ENCODE measurements around the gene ARL15. TPM values are rescaled to one million over a fixed set of nuclear protein-coding genes. Genes with fewer than 3 reads are reported as not detected.
A peak's percentile ranks its signal among the peaks of the same experiment; 100 is the strongest.

ARL15 gene
- polyA plus RNA-seq, 3 donors from 2014 or later: 15.0 to 20.3 (median 16.2) TPM

DNA sequence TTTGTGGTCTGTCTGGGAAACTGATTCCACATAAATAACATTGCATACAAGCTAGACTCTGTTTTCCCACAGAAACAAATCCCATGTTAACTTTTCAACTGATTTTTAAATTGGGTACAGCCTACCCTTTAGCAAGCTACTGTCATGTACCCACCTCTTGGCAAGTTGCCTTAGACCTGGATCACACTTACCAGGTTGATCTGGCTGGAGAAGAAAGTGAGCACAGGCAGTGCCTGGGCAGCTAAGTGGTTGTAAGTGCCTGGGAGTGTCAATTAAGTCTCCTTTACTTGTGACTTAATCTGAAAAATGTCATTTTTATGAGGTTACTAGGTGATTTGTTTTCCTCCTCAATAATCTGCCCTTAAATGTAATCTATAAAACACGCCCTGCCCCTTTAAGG, 336.4 kb downstream of the ARL15 start:
- no peak overlapping the region for H3K27ac Mint-ChIP-seq
- H3K4me3 Mint-ChIP-seq: no peak overlapping the region
- peaks cover 0 to 14% (median 4%) of the 10 kb centered on the region in 3 donors for H3K36me3 Mint-ChIP-seq
- no peaks in the 10 kb centered on the region for H3K9me3 Mint-ChIP-seq
- DNase-seq: no peak
- H3K4me1 Mint-ChIP-seq: no peaks in the 10 kb centered on the region
- no peaks in the 10 kb centered on the region for H3K27me3 Mint-ChIP-seq (ENCODE audit: low read depth in 3 of 3)

DNA sequence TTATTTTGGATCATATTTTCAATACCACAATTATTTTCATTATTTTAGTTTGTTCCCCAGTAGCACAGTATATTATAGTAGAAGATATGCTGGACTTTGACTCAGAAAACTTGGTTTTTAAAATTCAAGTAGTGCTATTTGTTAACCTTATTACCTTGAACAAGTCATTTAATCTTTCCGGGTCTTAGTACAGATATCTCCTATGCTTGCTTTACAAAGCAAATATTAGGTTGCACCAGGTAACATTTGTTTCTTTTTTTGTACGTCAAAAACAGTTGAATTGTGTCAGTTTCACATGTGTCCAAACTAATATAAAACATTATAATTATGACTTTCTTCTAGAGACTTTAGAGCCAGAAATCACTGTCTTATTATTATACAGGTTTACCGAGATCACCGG, 338.1 kb downstream of the ARL15 start:
- no peaks in the 10 kb centered on the region for H3K4me1 Mint-ChIP-seq

DNA sequence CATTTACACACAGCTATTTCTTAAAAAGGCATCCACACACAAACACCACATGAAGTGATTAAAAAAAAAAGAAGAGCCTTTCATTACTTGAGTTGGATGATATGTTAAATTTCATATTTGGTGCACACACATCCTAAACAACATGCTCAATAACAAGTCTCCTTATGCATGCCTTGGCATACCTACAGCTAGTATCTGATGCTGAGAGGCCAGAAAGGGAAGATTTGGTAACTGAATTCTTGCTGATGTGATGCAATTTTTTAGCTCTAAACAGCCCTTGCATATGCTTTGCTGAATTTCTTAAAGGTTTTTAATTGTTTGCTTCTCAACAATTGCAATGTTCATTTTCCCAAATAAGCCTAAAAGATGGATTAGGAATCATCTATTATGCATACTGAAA, 338.8 kb downstream of the ARL15 start:
- no peaks in the 10 kb centered on the region for H3K27me3 Mint-ChIP-seq (ENCODE audit: low read depth in 3 of 3)
- DNase-seq: no peak
- peaks cover 0 to 19% (median 7%) of the 10 kb centered on the region in 3 donors for H3K36me3 Mint-ChIP-seq
- no peaks in the 10 kb centered on the region for H3K9me3 Mint-ChIP-seq
- H3K27ac Mint-ChIP-seq: no peak overlapping the region
- no peaks in the 10 kb centered on the region for H3K4me1 Mint-ChIP-seq
- no peak overlapping the region for H3K4me3 Mint-ChIP-seq

More for the DNA sequence above, 338.1 kb downstream of the ARL15 start:
- no peaks in the 10 kb centered on the region for H3K9me3 Mint-ChIP-seq
- no peak overlapping the region for H3K27ac Mint-ChIP-seq
- no peak for DNase-seq
- peaks cover 0 to 20% (median 7%) of the 10 kb centered on the region in 3 donors for H3K36me3 Mint-ChIP-seq
- no peak overlapping the region for H3K4me3 Mint-ChIP-seq
- H3K27me3 Mint-ChIP-seq (ENCODE audit: low read depth in 3 of 3): no peaks in the 10 kb centered on the region

GRCh38 chr5:53971131-53971530, 339.2 kb downstream of the ARL15 start:
- Mint-ChIP-seq H3K4me1 (no peaks in the 10 kb centered on the region), H3K36me3 (peaks cover 0 to 15% (median 3%) of the 10 kb centered on the region in 3 donors), H3K27ac (no peak overlapping the region), H3K9me3 (no peaks in the 10 kb centered on the region), H3K4me3 (no peak overlapping the region), H3K27me3 (ENCODE audit: low read depth in 3 of 3) (no peaks in the 10 kb centered on the region)
- no peak for DNase-seq

DNA sequence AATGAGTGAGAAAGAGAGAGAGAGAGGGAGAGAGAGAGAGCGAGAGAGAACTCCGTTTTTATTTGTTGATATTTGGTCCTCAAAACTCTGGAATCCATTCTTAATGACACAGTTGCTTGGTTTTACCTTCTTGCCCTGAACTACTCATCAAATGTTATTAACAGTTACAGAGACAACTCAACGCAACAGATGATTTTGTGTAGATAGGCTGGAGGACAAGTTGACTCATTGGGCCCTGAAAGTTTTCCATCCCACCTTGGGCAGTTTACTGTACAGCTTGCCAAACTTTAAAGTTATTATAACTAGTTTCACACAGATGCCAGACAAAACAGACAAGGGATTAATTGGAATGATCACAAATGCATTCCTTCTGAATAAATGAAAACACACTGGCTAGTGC, 339.9 kb downstream of the ARL15 start:
- H3K27ac Mint-ChIP-seq: no peak overlapping the region
- no peaks in the 10 kb centered on the region for H3K4me1 Mint-ChIP-seq

DNA sequence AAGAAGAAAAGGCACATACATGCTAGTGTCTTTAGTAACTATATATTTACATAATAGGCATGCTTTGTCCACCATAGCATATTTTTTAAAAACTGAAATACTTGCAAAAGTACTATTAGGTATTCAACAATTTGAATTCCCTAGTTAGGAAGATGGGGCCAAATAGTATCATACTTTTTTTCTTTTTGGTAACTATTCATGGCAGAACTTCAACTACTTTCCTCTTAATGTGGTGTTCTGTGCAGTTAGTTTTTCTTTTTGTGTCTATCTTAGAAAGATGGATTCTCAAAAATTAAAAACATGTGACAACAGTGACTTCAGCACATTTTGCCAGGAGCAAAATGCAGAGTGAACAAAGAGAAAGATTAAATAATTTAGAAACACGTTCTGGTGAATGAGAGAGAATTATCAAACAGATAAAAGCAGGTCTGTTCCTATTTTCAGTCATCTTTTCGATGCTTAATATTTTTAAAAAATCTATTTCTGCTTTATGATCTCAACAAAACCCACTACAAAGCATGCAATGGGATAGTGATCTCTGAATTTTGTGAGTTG, 341.1 kb downstream of the ARL15 start:
- no peak for DNase-seq
- Mint-ChIP-seq H3K27me3 (ENCODE audit: low read depth in 3 of 3) (no peaks in the 10 kb centered on the region), H3K27ac (no peak overlapping the region), H3K9me3 (no peaks in the 10 kb centered on the region), H3K4me1 (no peaks in the 10 kb centered on the region), H3K36me3 (peaks cover 0 to 12% (median 3%) of the 10 kb centered on the region in 3 donors), H3K4me3 (no peak overlapping the region)

More for the DNA sequence above, 339.9 kb downstream of the ARL15 start:
- Mint-ChIP-seq H3K9me3 (no peaks in the 10 kb centered on the region), H3K4me3 (no peak overlapping the region), H3K36me3 (peaks cover 0 to 12% (median 3%) of the 10 kb centered on the region in 3 donors), H3K27me3 (ENCODE audit: low read depth in 3 of 3) (no peaks in the 10 kb centered on the region)
- no peak for DNase-seq

DNA sequence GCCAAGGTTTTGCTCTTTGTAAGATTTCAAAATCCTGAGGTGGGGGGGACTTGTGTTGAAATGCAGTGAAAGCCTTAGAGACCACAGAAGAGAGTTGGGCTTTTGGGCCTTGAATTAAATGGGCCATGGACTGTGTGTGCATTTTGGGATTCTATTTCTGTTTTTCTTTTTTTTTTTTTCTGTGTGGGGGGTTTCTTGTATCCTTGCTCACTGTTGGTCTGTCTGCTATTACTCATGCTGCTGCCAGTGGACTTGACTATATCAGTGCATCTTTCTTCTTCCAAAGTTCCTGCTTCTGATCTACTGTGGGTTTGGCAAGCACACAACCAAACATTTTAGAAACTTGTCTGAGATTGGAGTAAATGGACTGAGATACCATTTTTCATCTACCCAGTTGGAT, 344.9 kb downstream of the ARL15 start:
- H3K4me1 Mint-ChIP-seq: no peaks in the 10 kb centered on the region
- no peak overlapping the region for H3K27ac Mint-ChIP-seq
- H3K9me3 Mint-ChIP-seq: no peaks in the 10 kb centered on the region

GRCh38 chr5:53963958-53964357, 346.4 kb downstream of the ARL15 start:
- Mint-ChIP-seq H3K27me3 (ENCODE audit: low read depth in 3 of 3) (no peaks in the 10 kb centered on the region), H3K4me1 (no peaks in the 10 kb centered on the region), H3K27ac (no peak overlapping the region), H3K4me3 (no peak overlapping the region), H3K36me3 (peaks cover 7 to 11% (median 10%) of the 10 kb centered on the region in 3 donors), H3K9me3 (peaks cover 0 to 2% (median 0%) of the 10 kb centered on the region in 6 donors)
- no peak for DNase-seq

More for the DNA sequence above, 344.9 kb downstream of the ARL15 start:
- peaks cover 3 to 10% (median 4%) of the 10 kb centered on the region in 3 donors for H3K36me3 Mint-ChIP-seq
- no peaks in the 10 kb centered on the region for H3K27me3 Mint-ChIP-seq (ENCODE audit: low read depth in 3 of 3)
- DNase-seq: no peak
- H3K4me3 Mint-ChIP-seq: no peak overlapping the region

DNA sequence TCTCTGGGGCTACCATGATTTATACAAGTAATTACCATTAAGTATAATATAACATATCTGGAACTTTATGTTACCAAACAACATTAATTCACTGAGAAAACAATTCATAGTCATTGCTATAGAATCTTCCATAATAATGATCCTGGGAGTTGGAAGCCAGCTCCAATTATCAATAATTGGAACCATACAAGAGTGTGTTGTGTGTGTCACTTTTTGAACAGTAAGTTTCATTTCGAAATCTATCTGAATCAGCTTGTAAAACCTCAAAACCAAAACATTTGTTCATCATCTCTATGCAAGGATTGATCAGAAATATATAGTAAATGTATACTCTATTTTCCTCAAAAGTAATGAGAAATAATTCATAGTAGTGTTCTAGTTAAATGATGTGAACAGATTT, 348.1 kb downstream of the ARL15 start:
- DNase-seq: no peak
- Mint-ChIP-seq H3K9me3 (peaks cover 0 to 4% (median 3%) of the 10 kb centered on the region in 6 donors), H3K27me3 (ENCODE audit: low read depth in 3 of 3) (no peaks in the 10 kb centered on the region), H3K4me1 (no peaks in the 10 kb centered on the region), H3K36me3 (peaks cover 4 to 13% (median 9%) of the 10 kb centered on the region in 3 donors), H3K27ac (no peak overlapping the region), H3K4me3 (no peak overlapping the region)

DNA sequence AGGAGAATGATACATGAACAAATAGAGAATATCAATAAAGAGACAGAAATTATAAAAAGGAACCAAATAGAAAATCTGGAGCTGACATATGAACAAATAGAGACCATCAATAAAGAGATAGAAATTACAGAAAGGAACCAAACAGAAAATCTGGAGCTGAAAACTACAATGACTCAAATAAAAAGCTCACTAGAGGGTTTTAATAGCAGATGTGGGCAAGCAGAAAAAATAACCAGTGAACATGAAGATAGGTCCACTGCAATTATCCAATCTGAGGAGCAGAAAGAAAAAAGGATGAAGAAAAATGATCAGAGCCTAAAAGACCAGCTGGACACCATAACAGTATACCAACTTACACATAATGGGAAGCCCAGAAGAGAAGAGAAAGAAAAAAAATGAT, 353.7 kb downstream of the ARL15 start:
- Mint-ChIP-seq H3K9me3 (peaks cover 10 to 18% (median 13%) of the 10 kb centered on the region in 6 donors), H3K27me3 (ENCODE audit: low read depth in 3 of 3) (peaks cover 0 to 3% (median 1%) of the 10 kb centered on the region in 3 donors), H3K4me1 (no peaks in the 10 kb centered on the region), H3K36me3 (peaks cover 19 to 28% (median 26%) of the 10 kb centered on the region in 3 donors), H3K4me3 (no peak overlapping the region), H3K27ac (no peak overlapping the region)
- DNase-seq: no peak

DNA sequence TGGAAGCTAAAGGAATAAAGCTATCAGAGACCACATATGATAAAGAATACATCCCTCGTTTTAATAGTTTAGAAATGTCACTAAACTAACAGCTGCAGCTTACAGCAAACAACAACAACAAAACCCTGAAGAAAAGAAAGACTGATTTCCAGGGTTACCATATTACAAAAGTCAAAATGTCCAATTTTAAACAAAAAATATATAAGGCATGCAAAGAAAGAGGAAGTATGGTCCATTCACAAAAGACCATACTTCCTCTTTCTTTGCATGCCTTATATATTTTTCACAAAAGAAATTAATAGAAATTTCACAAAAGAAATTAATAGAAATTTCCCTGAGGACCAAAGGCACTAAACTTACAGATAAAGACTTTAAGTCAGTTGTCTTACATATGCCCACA, 354.2 kb downstream of the ARL15 start:
- Mint-ChIP-seq H3K27ac (no peak overlapping the region), H3K36me3 (peaks cover 19 to 28% (median 26%) of the 10 kb centered on the region in 3 donors), H3K9me3 (peaks cover 10 to 18% (median 13%) of the 10 kb centered on the region in 6 donors), H3K27me3 (ENCODE audit: low read depth in 3 of 3) (peaks cover 0 to 3% (median 1%) of the 10 kb centered on the region in 3 donors), H3K4me1 (no peaks in the 10 kb centered on the region), H3K4me3 (no peak overlapping the region)
- no peak for DNase-seq

- Mint-ChIP-seq H3K27me3 (ENCODE audit: low read depth in 3 of 3) (no peaks in the 10 kb centered on the region), H3K9me3 (peaks cover 0 to under 1% (median 0%) of the 10 kb centered on the region in 6 donors), H3K4me1 (no peaks in the 10 kb centered on the region), H3K27ac (no peak overlapping the region), H3K4me3 (no peak overlapping the region), H3K36me3 (peaks cover 11 to 18% (median 14%) of the 10 kb centered on the region in 3 donors)
- no peak for DNase-seq
Observed at GRCh38 chr5:53950621-53951020, 359.8 kb downstream of the ARL15 start.

DNA sequence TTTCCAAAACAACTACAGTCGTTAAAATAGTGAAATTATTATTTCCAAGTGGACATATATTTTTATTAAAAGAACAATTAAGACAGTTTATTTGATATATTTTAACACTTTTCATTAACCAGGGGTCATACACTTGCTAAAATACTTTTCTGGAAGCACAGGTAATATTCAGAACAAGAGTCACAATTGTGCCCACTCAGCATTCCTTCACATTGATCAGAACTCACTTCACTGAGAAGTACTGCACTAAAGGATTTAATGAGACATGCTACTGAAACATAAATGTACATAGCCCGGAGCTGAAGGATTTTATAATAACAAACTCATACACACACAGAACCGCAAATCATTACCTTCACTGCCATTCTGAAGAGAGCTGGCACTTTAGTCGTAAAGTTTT, 361.8 kb downstream of the ARL15 start:
- peaks cover 14 to 20% (median 17%) of the 10 kb centered on the region in 3 donors for H3K36me3 Mint-ChIP-seq
- H3K4me1 Mint-ChIP-seq: peaks cover 4 to 5% of the 10 kb centered on the region in 2 donors
- peaks cover 0 to 1% (median 0%) of the 10 kb centered on the region in 3 donors for H3K27me3 Mint-ChIP-seq (ENCODE audit: low read depth in 3 of 3)
- DNase-seq: no peak
- peak overlapping the region in 1 of 6 donors; percentile 10 for H3K27ac Mint-ChIP-seq
- H3K4me3 Mint-ChIP-seq: no peak overlapping the region
- H3K9me3 Mint-ChIP-seq: no peaks in the 10 kb centered on the region

- Mint-ChIP-seq H3K27ac (no peak overlapping the region), H3K4me3 (no peak overlapping the region), H3K27me3 (ENCODE audit: low read depth in 3 of 3) (peaks cover 0 to 1% (median 0%) of the 10 kb centered on the region in 3 donors), H3K36me3 (peaks cover 16 to 31% (median 31%) of the 10 kb centered on the region in 3 donors), H3K4me1 (peaks cover 4 to 8% of the 10 kb centered on the region in 2 donors), H3K9me3 (no peaks in the 10 kb centered on the region)
- DNase-seq: no peak
Observed at GRCh38 chr5:53946405-53947100, 363.8 kb downstream of the ARL15 start.

All from immature natural killer cell (primary cell).